ENCODE data around the gene TUBAL3. TPM values are rescaled to one million over a fixed set of nuclear protein-coding genes. Genes with fewer than 3 reads are reported as not detected.

TUBAL3 gene
- total and polyA plus RNA-seq, 3 experiments from 2014 or later, result not detected

GRCh38 chr10:5343561-5343960 lies 61.1 kb downstream of the TUBAL3 start:
- DNase-seq, result no peak
- Mint-ChIP-seq H3K36me3 (no peaks in the 10 kb centered on the region), H3K4me3 (no peak overlapping the region), H3K4me1 (peaks cover 0 to 7% (median 0%) of the 10 kb centered on the region in 3 donors), H3K27me3 (peaks cover 4 to 7% of the 10 kb centered on the region in 2 donors), H3K27ac (peak overlapping the region in 1 of 8 donors; percentile 55), H3K9me3 (no peaks in the 10 kb centered on the region)
- Histone ChIP-seq H3K27me3 (ENCODE audit: insufficient read depth, low read length, poor library complexity, severe bottlenecking) (no peaks in the 10 kb centered on the region), H3K4me1 (ENCODE audit: insufficient read depth, low read length) (no peaks in the 10 kb centered on the region), H3K36me3 (ENCODE audit: insufficient read depth, low read length) (no peaks in the 10 kb centered on the region), H3K27ac (ENCODE audit: low read depth, low read length) (no peak overlapping the region), H3K4me3 (ENCODE audit: low read length) (no peak overlapping the region), H3K9me3 (ENCODE audit: low read length) (no peaks in the 10 kb centered on the region)
- ChIA-PET POLR2A (no interaction called here), CTCF (interaction anchor here (1.2 kb wide), 1 partner anchor 9 kb away, joined by 4 read pairs; no protein-coding TSS in a partner anchor)

Other genes with a start within 250 kb of the TUBAL3 start
- gene AKR1C8, start 219.7 kb downstream of the TUBAL3 start, total RNA-seq, result under 1 TPM in 1 of 2 experiments, not detected in 1; 0.20 TPM
- not detected for gene AKR1C8, start 219.7 kb downstream of the TUBAL3 start, polyA plus RNA-seq
- not detected for gene AKR1C4, start 208.0 kb downstream of the TUBAL3 start, total RNA-seq
- not detected for gene AKR1C4, start 208.0 kb downstream of the TUBAL3 start, polyA plus RNA-seq
- gene UCN3, start 39.9 kb downstream of the TUBAL3 start, total RNA-seq, result not detected
- not detected for gene UCN3, start 39.9 kb downstream of the TUBAL3 start, polyA plus RNA-seq
- gene NET1, start 7.7 kb upstream of the TUBAL3 start, total RNA-seq, result 10 to 100 TPM; 20.4 to 21.5 TPM
- 1.8 TPM for gene NET1, start 7.7 kb upstream of the TUBAL3 start, polyA plus RNA-seq
- not detected for gene CALML5, start 94.7 kb upstream of the TUBAL3 start, total RNA-seq
- gene CALML5, start 94.7 kb upstream of the TUBAL3 start, polyA plus RNA-seq, result not detected
- not detected for gene CALML3, start 120.1 kb upstream of the TUBAL3 start, total RNA-seq
- not detected for gene CALML3, start 120.1 kb upstream of the TUBAL3 start, polyA plus RNA-seq